ENCODE data around the gene HAPLN2. TPM values are rescaled to one million over a fixed set of nuclear protein-coding genes. Genes with fewer than 3 reads are reported as not detected.
"Not testable (repeated sequence)": the region's sequence is repeated elsewhere in the genome, so short reads cannot be mapped to it uniquely, and the experiment has no call there.

Gene HAPLN2
- total and polyA plus RNA-seq, 2 donors: 4.0 TPM; not detected in 1

GRCh38 chr1:156598125-156598524 lies 21.1 kb upstream of the HAPLN2 start:
- 95% methylated on average over 5 of the region's 5 CpGs for WGBS
- Histone ChIP-seq H3K4me1 (ENCODE audit: insufficient read depth) (no peaks in the 10 kb centered on the region), H3K36me3 (ENCODE audit: insufficient read depth) (no peaks in the 10 kb centered on the region), H3K27ac (ENCODE audit: low read depth) (no peak overlapping the region), H3K4me3 (ENCODE audit: low read depth, low read length) (no peak overlapping the region)
- DNase-seq (ENCODE audit: extremely low spot score): no peak

GRCh38 chr1:156598731-156599432 lies 20.3 kb upstream of the HAPLN2 start:
- no peaks in the 10 kb centered on the region for H3K36me3 ChIP-seq (ENCODE audit: insufficient read depth)
- no peak for DNase-seq (ENCODE audit: extremely low spot score)
- H3K4me3 ChIP-seq (ENCODE audit: low read depth, low read length): no peak overlapping the region
- no peaks in the 10 kb centered on the region for H3K4me1 ChIP-seq (ENCODE audit: insufficient read depth)
- 90% methylated on average over 4 of the region's 4 CpGs for WGBS
- no peak overlapping the region for H3K27ac ChIP-seq (ENCODE audit: low read depth)

- H3K4me3 ChIP-seq (ENCODE audit: low read depth, low read length): no peak overlapping the region
- DNase-seq (ENCODE audit: extremely low spot score): no peak
- H3K27ac ChIP-seq (ENCODE audit: low read depth): no peak overlapping the region
- no peaks in the 10 kb centered on the region for H3K4me1 ChIP-seq (ENCODE audit: insufficient read depth)
- 79% methylated on average over 3 of the region's 3 CpGs for WGBS
- no peaks in the 10 kb centered on the region for H3K36me3 ChIP-seq (ENCODE audit: insufficient read depth)
These were observed 19.4 kb upstream of the HAPLN2 start for GRCh38 chr1:156599811-156600210.

- no peak overlapping the region for H3K27ac ChIP-seq (ENCODE audit: low read depth)
- no peaks in the 10 kb centered on the region for H3K4me1 ChIP-seq (ENCODE audit: insufficient read depth)
- H3K36me3 ChIP-seq (ENCODE audit: insufficient read depth): no peaks in the 10 kb centered on the region
- H3K4me3 ChIP-seq (ENCODE audit: low read depth, low read length): peak overlapping the region; percentile 73
- WGBS: 1% methylated on average over 13 of the region's 13 CpGs
- no peak for DNase-seq (ENCODE audit: extremely low spot score)
These were observed 18.5 kb upstream of the HAPLN2 start for GRCh38 chr1:156600733-156601121.

- Histone ChIP-seq H3K4me3 (ENCODE audit: low read depth, low read length) (peak within 1 kb of the TSS; percentile 73), H3K4me1 (ENCODE audit: insufficient read depth) (no peaks in the 10 kb centered on the region), H3K27ac (ENCODE audit: low read depth) (peak within 1 kb of the TSS; percentile 53), H3K36me3 (ENCODE audit: insufficient read depth) (no peaks in the 10 kb centered on the region)
- DNase-seq (ENCODE audit: extremely low spot score): peak; percentile 77
- WGBS: under 1% methylated on average over 35 of the region's 35 CpGs
These were observed 17.9 kb upstream of the HAPLN2 start, which contains the start of gene GPATCH4 for GRCh38 chr1:156601122-156601830. TSS of gene GPATCH4 (minus strand) at chr1:156601479.

- Histone ChIP-seq H3K4me3 (ENCODE audit: low read depth, low read length) (peak overlapping the region; percentile 73), H3K4me1 (ENCODE audit: insufficient read depth) (no peaks in the 10 kb centered on the region), H3K27ac (ENCODE audit: low read depth) (peak overlapping the region; percentile 53), H3K36me3 (ENCODE audit: insufficient read depth) (no peaks in the 10 kb centered on the region)
- WGBS: 71% methylated on average over 12 of the region's 12 CpGs
- no peak for DNase-seq (ENCODE audit: extremely low spot score)
These were observed 17.3 kb upstream of the HAPLN2 start for GRCh38 chr1:156601892-156602291.

- WGBS: 38% methylated on average over 10 of the region's 10 CpGs
- H3K4me1 ChIP-seq (ENCODE audit: insufficient read depth): no peaks in the 10 kb centered on the region
These were observed 16.6 kb upstream of the HAPLN2 start for GRCh38 chr1:156602557-156602993.

GRCh38 chr1:156607344-156607743 lies 11.9 kb upstream of the HAPLN2 start:
- H3K4me1 ChIP-seq (ENCODE audit: insufficient read depth); DNase-seq (ENCODE audit: extremely low spot score); H3K27ac ChIP-seq (ENCODE audit: low read depth); H3K36me3 ChIP-seq (ENCODE audit: insufficient read depth); H3K4me3 ChIP-seq (ENCODE audit: low read depth, low read length): not testable (repeated sequence)
- WGBS: 86% methylated on average over 4 of the region's 4 CpGs

More at GRCh38 chr1:156602557-156602993, 16.6 kb upstream of the HAPLN2 start:
- H3K27ac ChIP-seq (ENCODE audit: low read depth): no peak overlapping the region
- H3K36me3 ChIP-seq (ENCODE audit: insufficient read depth): no peaks in the 10 kb centered on the region
- no peak overlapping the region for H3K4me3 ChIP-seq (ENCODE audit: low read depth, low read length)
- no peak for DNase-seq (ENCODE audit: extremely low spot score)

GRCh38 chr1:156608036-156608674 lies 11.1 kb upstream of the HAPLN2 start:
- no peak for DNase-seq (ENCODE audit: extremely low spot score)
- WGBS: 31% methylated on average over 7 of the region's 7 CpGs

GRCh38 chr1:156608981-156609380 lies 10.2 kb upstream of the HAPLN2 start:
- no peaks in the 10 kb centered on the region for H3K36me3 ChIP-seq (ENCODE audit: insufficient read depth)
- H3K4me1 ChIP-seq (ENCODE audit: insufficient read depth): no peaks in the 10 kb centered on the region
- WGBS: 46% methylated on average over 6 of the region's 6 CpGs
- H3K27ac ChIP-seq (ENCODE audit: low read depth): no peak overlapping the region
- no peak for DNase-seq (ENCODE audit: extremely low spot score)
- H3K4me3 ChIP-seq (ENCODE audit: low read depth, low read length): no peak overlapping the region

More at GRCh38 chr1:156608036-156608674, 11.1 kb upstream of the HAPLN2 start:
- no peaks in the 10 kb centered on the region for H3K36me3 ChIP-seq (ENCODE audit: insufficient read depth)
- H3K4me3 ChIP-seq (ENCODE audit: low read depth, low read length): no peak overlapping the region
- H3K4me1 ChIP-seq (ENCODE audit: insufficient read depth): no peaks in the 10 kb centered on the region
- H3K27ac ChIP-seq (ENCODE audit: low read depth): no peak overlapping the region

- not testable (repeated sequence) for DNase-seq (ENCODE audit: extremely low spot score); H3K36me3 ChIP-seq (ENCODE audit: insufficient read depth)
- 91% methylated on average over 9 of the region's 9 CpGs for WGBS
These were observed 9.1 kb upstream of the HAPLN2 start for GRCh38 chr1:156610072-156610471.

GRCh38 chr1:156612666-156613065 lies 6.5 kb upstream of the HAPLN2 start:
- Histone ChIP-seq H3K4me3 (ENCODE audit: low read depth, low read length) (no peak overlapping the region), H3K4me1 (ENCODE audit: insufficient read depth) (no peaks in the 10 kb centered on the region), H3K36me3 (ENCODE audit: insufficient read depth) (no peaks in the 10 kb centered on the region), H3K27ac (ENCODE audit: low read depth) (no peak overlapping the region)
- WGBS: 57% methylated on average over 3 of the region's 3 CpGs
- DNase-seq (ENCODE audit: extremely low spot score): no peak

More at GRCh38 chr1:156610072-156610471, 9.1 kb upstream of the HAPLN2 start:
- H3K27ac ChIP-seq (ENCODE audit: low read depth); H3K4me3 ChIP-seq (ENCODE audit: low read depth, low read length); H3K4me1 ChIP-seq (ENCODE audit: insufficient read depth): not testable (repeated sequence)

- H3K36me3 ChIP-seq (ENCODE audit: insufficient read depth): no peaks in the 10 kb centered on the region
- no peak overlapping the region for H3K27ac ChIP-seq (ENCODE audit: low read depth)
- no peak overlapping the region for H3K4me3 ChIP-seq (ENCODE audit: low read depth, low read length)
- WGBS: 14% methylated on average over 4 of the region's 4 CpGs
- DNase-seq (ENCODE audit: extremely low spot score): no peak
- H3K4me1 ChIP-seq (ENCODE audit: insufficient read depth): no peaks in the 10 kb centered on the region
These were observed 3.3 kb upstream of the HAPLN2 start for GRCh38 chr1:156615946-156616345.

- no peaks in the 10 kb centered on the region for H3K36me3 ChIP-seq (ENCODE audit: insufficient read depth)
- peak; percentile 76 for DNase-seq (ENCODE audit: extremely low spot score)
- no peak overlapping the region for H3K27ac ChIP-seq (ENCODE audit: low read depth)
- WGBS: under 1% methylated on average over 5 of the region's 5 CpGs
- H3K4me3 ChIP-seq (ENCODE audit: low read depth, low read length): no peak overlapping the region
- H3K4me1 ChIP-seq (ENCODE audit: insufficient read depth): no peaks in the 10 kb centered on the region
These were observed 2.8 kb upstream of the HAPLN2 start for GRCh38 chr1:156616463-156616862.

All from urinary bladder (tissue), 4 donors.